Stimulated activated memory B cell treated with anti-CD40 and anti-IgM and Interleukin-4, amounts not matched to agents 10 μg/mL and 1 μg/mL and 100 μg/mL, for 72 hours (primary cell): ENCODE measurements around the gene FSIP1.
A peak's percentile ranks its signal among the peaks of the same experiment; 100 is the strongest.

Source experiments
- ATAC-seq: fragments of 150-1000 bp; cut with Tn5 transposase; 2 replicates; pipeline ENCODE4 v1.10.0; 2021
- H3K27ac Mint-ChIP-seq: one replicate; pipeline ENCODE4 v1.8.0; 2022; ENCODE audit warnings: mild to moderate bottlenecking, mixed read lengths
- H3K27me3 Mint-ChIP-seq: one replicate; pipeline ENCODE4 v1.8.0; 2022; ENCODE audit warnings: mixed read lengths
- H3K36me3 Mint-ChIP-seq: one replicate; pipeline ENCODE4 v1.8.0; 2022; ENCODE audit warnings: mixed read lengths
- H3K4me1 Mint-ChIP-seq: one replicate; pipeline ENCODE4 v1.8.0; 2022; ENCODE audit warnings: mixed read lengths
- H3K4me3 Mint-ChIP-seq: one replicate; pipeline ENCODE4 v1.8.0; 2022; ENCODE audit warnings: mild to moderate bottlenecking, moderate library complexity, mixed read lengths
- H3K9me3 Mint-ChIP-seq: one replicate; pipeline ENCODE4 v1.8.0; 2022; ENCODE audit warnings: mixed read lengths

FSIP1 gene

DNA sequence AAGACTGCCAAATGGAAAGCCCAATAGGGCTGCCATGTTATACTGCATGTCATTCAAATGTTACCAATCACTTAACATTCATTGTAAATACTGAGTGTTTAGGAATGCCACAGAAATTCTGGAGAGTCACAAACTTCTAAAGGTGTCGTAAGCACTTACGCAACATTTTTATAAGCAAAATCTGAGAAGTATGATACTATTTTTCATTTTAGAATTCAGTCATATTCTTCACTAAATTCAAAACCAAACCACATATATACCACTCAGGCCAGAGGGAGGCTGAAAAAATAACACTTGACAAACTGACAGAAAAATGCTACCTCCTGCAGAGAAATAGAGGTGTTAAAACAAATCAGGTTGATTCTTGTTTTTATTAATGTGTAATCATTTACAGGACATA lies 112.0 kb downstream of the FSIP1 start:
- no peak overlapping the region for H3K27ac Mint-ChIP-seq
- H3K4me3 Mint-ChIP-seq = no peak overlapping the region
- no peaks in the 10 kb centered on the region for H3K27me3 Mint-ChIP-seq
- no peaks in the 10 kb centered on the region for H3K9me3 Mint-ChIP-seq
- H3K36me3 Mint-ChIP-seq = no peaks in the 10 kb centered on the region
- no peaks in the 10 kb centered on the region for H3K4me1 Mint-ChIP-seq
- ATAC-seq = no peak

DNA sequence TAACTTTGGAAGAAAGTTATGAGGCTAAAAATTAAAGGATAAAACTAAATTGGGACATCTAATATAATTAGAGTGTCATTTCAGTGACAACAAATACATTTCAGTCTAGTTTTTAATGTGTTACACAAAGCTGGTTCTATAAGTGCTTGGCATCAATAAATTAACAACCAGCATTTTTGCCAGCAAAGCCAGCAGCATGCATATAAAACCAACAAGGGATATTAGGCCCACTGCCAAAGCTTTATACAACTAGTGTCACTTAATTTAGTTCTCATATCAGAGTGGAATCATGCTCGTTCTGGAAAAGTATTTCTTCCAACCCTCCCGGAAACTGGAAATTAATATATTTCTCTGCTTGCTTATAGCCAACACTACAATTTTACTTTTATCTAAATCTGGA lies 113.0 kb downstream of the FSIP1 start:
- ATAC-seq = no peak

GRCh38 chr15:39669241-39669640 lies 113.4 kb downstream of the FSIP1 start:
- Mint-ChIP-seq H3K27ac (no peak overlapping the region), H3K27me3 (no peaks in the 10 kb centered on the region), H3K4me1 (no peaks in the 10 kb centered on the region), H3K36me3 (no peaks in the 10 kb centered on the region), H3K9me3 (no peaks in the 10 kb centered on the region), H3K4me3 (no peak overlapping the region)
- ATAC-seq = no peak

More for the DNA sequence above, 113.0 kb downstream of the FSIP1 start:
- H3K27me3 Mint-ChIP-seq = no peaks in the 10 kb centered on the region
- H3K36me3 Mint-ChIP-seq = no peaks in the 10 kb centered on the region
- no peaks in the 10 kb centered on the region for H3K4me1 Mint-ChIP-seq
- H3K4me3 Mint-ChIP-seq = no peak overlapping the region
- no peaks in the 10 kb centered on the region for H3K9me3 Mint-ChIP-seq
- no peak overlapping the region for H3K27ac Mint-ChIP-seq

DNA sequence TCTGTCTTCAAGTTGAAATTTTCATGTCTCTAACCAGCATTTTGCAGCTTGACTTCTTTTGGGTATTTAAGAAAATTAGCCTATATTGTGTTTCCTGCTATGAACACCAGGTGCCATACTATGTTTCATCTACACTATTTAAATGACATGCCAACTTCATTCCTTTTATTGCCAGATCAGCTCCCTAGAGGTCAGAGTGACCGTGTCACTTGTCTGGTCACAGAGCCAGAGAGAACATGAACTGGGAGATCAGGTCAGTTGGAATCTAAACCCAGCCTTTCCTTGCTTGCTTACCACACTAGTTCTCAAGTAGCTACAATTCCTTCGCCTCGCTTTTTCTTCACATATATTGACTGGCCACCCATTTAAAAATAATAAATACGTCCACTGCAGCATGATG lies 114.2 kb downstream of the FSIP1 start:
- no peak for ATAC-seq
- no peak overlapping the region for H3K27ac Mint-ChIP-seq
- no peaks in the 10 kb centered on the region for H3K9me3 Mint-ChIP-seq

GRCh38 chr15:39667382-39668127 lies 115.1 kb downstream of the FSIP1 start:
- Mint-ChIP-seq H3K4me3 (no peak overlapping the region), H3K36me3 (no peaks in the 10 kb centered on the region), H3K9me3 (no peaks in the 10 kb centered on the region), H3K4me1 (no peaks in the 10 kb centered on the region), H3K27me3 (no peaks in the 10 kb centered on the region), H3K27ac (no peak overlapping the region)
- peak; percentile 16 for ATAC-seq

More for the DNA sequence above, 114.2 kb downstream of the FSIP1 start:
- no peaks in the 10 kb centered on the region for H3K27me3 Mint-ChIP-seq
- no peaks in the 10 kb centered on the region for H3K4me1 Mint-ChIP-seq
- no peaks in the 10 kb centered on the region for H3K36me3 Mint-ChIP-seq
- no peak overlapping the region for H3K4me3 Mint-ChIP-seq

GRCh38 chr15:39666677-39667076 lies 116.0 kb downstream of the FSIP1 start:
- Mint-ChIP-seq H3K4me1 (no peaks in the 10 kb centered on the region), H3K4me3 (no peak overlapping the region), H3K27me3 (no peaks in the 10 kb centered on the region), H3K36me3 (no peaks in the 10 kb centered on the region), H3K27ac (no peak overlapping the region), H3K9me3 (no peaks in the 10 kb centered on the region)
- no peak for ATAC-seq

GRCh38 chr15:39665629-39666250 lies 116.9 kb downstream of the FSIP1 start:
- no peak overlapping the region for H3K27ac Mint-ChIP-seq
- ATAC-seq = no peak
- H3K27me3 Mint-ChIP-seq = no peaks in the 10 kb centered on the region
- H3K4me1 Mint-ChIP-seq = no peaks in the 10 kb centered on the region
- H3K9me3 Mint-ChIP-seq = no peaks in the 10 kb centered on the region
- no peak overlapping the region for H3K4me3 Mint-ChIP-seq
- no peaks in the 10 kb centered on the region for H3K36me3 Mint-ChIP-seq

GRCh38 chr15:39663704-39664250 lies 118.9 kb downstream of the FSIP1 start:
- Mint-ChIP-seq H3K27me3 (peaks cover 9% of the 10 kb centered on the region), H3K9me3 (no peaks in the 10 kb centered on the region), H3K27ac (no peak overlapping the region), H3K4me3 (no peak overlapping the region), H3K36me3 (no peaks in the 10 kb centered on the region), H3K4me1 (no peaks in the 10 kb centered on the region)
- no peak for ATAC-seq

DNA sequence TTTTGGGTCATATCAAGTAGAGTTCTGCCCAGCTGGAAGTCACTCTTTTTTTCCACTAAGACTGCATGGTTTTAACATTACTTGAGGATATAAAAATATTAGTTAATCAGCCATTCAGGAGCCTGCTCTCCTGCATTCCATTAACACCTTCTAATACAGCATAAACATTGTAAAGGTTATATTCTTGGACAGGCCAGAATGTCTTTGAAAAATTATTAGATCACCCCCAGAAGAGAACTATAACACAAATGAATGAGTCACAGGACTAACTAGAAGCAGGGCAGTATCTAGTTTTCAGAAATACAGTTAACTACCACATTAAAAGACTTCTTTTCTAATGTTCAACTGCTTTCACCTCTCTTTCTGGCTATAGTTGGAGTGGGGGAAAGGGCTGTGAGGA lies 120.9 kb downstream of the FSIP1 start:
- Mint-ChIP-seq H3K9me3 (no peaks in the 10 kb centered on the region), H3K36me3 (no peaks in the 10 kb centered on the region), H3K4me3 (no peak overlapping the region), H3K27me3 (peaks cover 9% of the 10 kb centered on the region), H3K27ac (no peak overlapping the region), H3K4me1 (no peaks in the 10 kb centered on the region)
- no peak for ATAC-seq

DNA sequence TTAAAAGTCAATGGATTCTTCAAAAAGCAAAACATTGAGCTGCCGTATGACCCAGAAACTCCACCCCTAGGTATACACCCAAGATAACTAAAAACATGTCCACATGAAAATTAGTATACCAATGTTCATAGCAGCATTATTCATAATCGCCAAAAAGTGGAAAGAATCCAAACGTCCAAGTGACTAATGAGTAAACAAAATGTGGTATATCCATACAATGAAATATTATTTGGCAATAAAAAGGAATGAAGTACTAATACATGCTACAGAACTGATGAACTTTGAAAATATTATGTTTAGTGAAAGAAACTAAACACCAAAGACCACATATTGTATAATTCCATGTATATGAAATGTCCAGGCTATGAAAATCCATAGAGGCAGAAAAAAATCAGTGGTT lies 123.9 kb downstream of the FSIP1 start:
- H3K27me3 Mint-ChIP-seq = peaks cover 9% of the 10 kb centered on the region
- H3K27ac Mint-ChIP-seq = no peak overlapping the region
- H3K9me3 Mint-ChIP-seq = no peaks in the 10 kb centered on the region
- no peak for ATAC-seq
- no peak overlapping the region for H3K4me3 Mint-ChIP-seq
- H3K36me3 Mint-ChIP-seq = no peaks in the 10 kb centered on the region
- no peaks in the 10 kb centered on the region for H3K4me1 Mint-ChIP-seq

DNA sequence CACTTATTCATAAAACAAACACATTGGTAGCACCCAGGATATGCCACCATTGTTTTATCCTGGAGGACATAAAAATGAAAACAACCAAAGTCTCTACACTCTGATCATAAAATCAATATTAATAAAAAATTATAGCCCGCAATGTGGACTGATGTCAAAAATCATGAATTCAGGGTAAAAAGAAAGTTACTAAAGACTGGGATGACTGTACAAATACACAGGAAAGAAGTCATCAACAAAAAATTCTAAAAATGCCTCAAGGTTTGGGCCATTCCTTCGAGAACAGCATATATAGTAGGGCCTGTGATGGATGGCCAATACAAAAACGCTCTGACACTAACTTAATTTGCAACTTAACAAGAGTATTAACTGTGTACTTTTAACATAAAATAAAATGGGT lies 125.0 kb downstream of the FSIP1 start:
- no peak overlapping the region for H3K27ac Mint-ChIP-seq
- no peak for ATAC-seq
- no peak overlapping the region for H3K4me3 Mint-ChIP-seq
- no peaks in the 10 kb centered on the region for H3K36me3 Mint-ChIP-seq
- peaks cover 9% of the 10 kb centered on the region for H3K27me3 Mint-ChIP-seq
- H3K4me1 Mint-ChIP-seq = no peaks in the 10 kb centered on the region
- H3K9me3 Mint-ChIP-seq = no peaks in the 10 kb centered on the region

DNA sequence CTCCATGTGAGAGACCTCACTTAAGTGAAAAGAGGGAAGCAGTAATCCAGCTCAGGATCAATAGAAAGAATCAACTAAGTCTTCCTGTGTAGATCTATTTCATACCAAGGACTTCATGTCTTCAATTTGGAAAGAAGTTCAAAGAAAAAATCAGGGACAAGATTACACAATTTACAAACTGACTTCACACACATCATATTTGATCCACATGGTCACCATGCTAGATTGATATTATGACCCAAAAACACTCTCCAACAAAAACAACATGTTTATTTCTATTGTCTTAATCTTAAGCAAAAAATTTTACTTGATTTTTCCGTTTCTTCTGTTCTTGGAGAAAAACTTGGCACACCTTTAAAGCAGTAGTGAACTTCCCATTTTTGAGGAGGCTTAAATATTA lies 125.5 kb downstream of the FSIP1 start:
- no peak for ATAC-seq
- no peaks in the 10 kb centered on the region for H3K4me1 Mint-ChIP-seq
- H3K36me3 Mint-ChIP-seq = no peaks in the 10 kb centered on the region
- H3K27me3 Mint-ChIP-seq = peaks cover 9% of the 10 kb centered on the region
- H3K27ac Mint-ChIP-seq = no peak overlapping the region
- H3K4me3 Mint-ChIP-seq = no peak overlapping the region
- no peaks in the 10 kb centered on the region for H3K9me3 Mint-ChIP-seq

DNA sequence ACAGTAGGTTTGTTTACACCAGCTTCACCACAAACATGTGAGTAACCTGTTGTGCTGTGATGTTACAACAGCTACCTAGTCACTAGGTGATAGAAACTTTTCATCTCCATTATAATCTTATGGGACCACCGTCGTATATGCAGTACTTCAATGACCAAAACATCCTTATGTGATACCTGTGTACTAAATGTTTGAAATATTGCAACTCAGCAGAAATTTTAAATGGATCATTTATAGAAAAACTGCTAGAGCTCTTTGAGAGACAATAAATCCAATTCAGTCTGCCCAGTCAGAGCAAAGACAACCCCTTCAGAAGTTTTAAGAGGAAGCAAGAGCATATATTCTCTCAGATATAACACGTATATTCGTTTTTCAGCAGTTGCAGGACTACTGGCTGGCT lies 128.3 kb downstream of the FSIP1 start:
- no peaks in the 10 kb centered on the region for H3K27me3 Mint-ChIP-seq
- no peak overlapping the region for H3K4me3 Mint-ChIP-seq
- H3K27ac Mint-ChIP-seq = no peak overlapping the region
- ATAC-seq = no peak
- no peaks in the 10 kb centered on the region for H3K4me1 Mint-ChIP-seq
- H3K36me3 Mint-ChIP-seq = no peaks in the 10 kb centered on the region
- H3K9me3 Mint-ChIP-seq = no peaks in the 10 kb centered on the region

DNA sequence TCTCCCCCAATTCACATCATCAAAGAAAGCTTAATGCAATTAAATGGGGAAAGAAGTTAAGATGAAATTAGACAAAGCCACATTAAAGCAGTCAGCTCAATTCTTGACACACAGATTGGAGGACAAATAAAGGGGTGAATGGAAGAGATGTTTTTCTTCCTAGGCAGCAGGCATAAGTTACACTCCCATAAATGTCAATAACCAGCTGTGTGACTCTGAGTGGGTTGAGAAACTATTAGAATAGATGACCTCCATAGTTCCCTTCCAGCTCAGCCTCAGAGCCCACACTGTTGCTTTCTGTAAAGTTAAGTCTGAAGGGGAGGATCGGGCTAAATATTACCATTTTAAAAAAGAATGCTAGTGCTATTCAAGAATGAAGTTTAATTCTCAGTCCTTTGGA lies 130.8 kb downstream of the FSIP1 start:
- Mint-ChIP-seq H3K4me3 (no peak overlapping the region), H3K36me3 (no peaks in the 10 kb centered on the region), H3K27ac (no peak overlapping the region), H3K9me3 (no peaks in the 10 kb centered on the region), H3K4me1 (no peaks in the 10 kb centered on the region), H3K27me3 (no peaks in the 10 kb centered on the region)
- ATAC-seq = no peak

- no peaks in the 10 kb centered on the region for H3K36me3 Mint-ChIP-seq
- no peaks in the 10 kb centered on the region for H3K9me3 Mint-ChIP-seq
- no peak overlapping the region for H3K27ac Mint-ChIP-seq
Measured at GRCh38 chr15:39651295-39651694, 131.3 kb downstream of the FSIP1 start.

DNA sequence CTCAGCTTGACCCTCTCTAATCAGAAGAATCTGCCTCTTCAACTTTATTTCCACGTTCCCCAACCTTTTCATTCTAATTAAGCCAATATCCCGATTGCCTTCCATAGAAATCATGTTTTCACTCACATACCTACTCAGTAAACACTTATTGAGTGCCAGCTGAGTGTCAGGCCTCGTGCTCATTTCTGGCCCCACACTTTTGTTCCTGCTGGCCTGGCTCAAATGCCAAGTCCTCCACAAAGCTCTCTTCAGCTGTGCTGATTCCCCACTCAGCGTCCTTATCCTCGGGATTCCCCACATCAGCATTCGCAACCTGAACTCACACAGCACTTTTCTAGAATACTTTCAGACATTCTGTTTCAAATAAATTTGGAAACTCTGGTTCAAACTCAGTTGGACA lies 132.9 kb downstream of the FSIP1 start:
- no peak for ATAC-seq
- no peak overlapping the region for H3K27ac Mint-ChIP-seq
- no peaks in the 10 kb centered on the region for H3K4me1 Mint-ChIP-seq

More at GRCh38 chr15:39651295-39651694, 131.3 kb downstream of the FSIP1 start:
- H3K4me1 Mint-ChIP-seq = no peaks in the 10 kb centered on the region
- no peak overlapping the region for H3K4me3 Mint-ChIP-seq
- no peaks in the 10 kb centered on the region for H3K27me3 Mint-ChIP-seq
- no peak for ATAC-seq

More for the DNA sequence above, 132.9 kb downstream of the FSIP1 start:
- no peaks in the 10 kb centered on the region for H3K36me3 Mint-ChIP-seq
- no peaks in the 10 kb centered on the region for H3K9me3 Mint-ChIP-seq
- H3K4me3 Mint-ChIP-seq = no peak overlapping the region
- H3K27me3 Mint-ChIP-seq = no peaks in the 10 kb centered on the region
